Common myeloid progenitor, CD34-positive (primary cell): Measurements from ENCODE around the gene OXLD1.

ENCODE experiments used
- CTCF ChIA-PET: fragments of 350-600 bp; sonication (Branson Sonifier 250); formaldehyde crosslinking; loops from one replicate; lab custom pipeline; 2021; ENCODE audit warnings: antibody characterized with exemption; lab: Charles Lee
- POLR2A ChIA-PET: fragments of 350-600 bp; sonication (Branson Sonifier 250); formaldehyde crosslinking; loops from one replicate; lab custom pipeline; 2021; ENCODE audit warnings: antibody characterized with exemption; lab: Charles Lee
- DNase-seq, 3 donors: peaks; one replicate each; pipeline versions ENCODE4 v3.0.0 to v3.0.0-alpha.2; 2013
- H3K27ac ChIP-seq, 2 experiments: 1 replicate in 1 of 2; 2 replicates in 1 of 2; pipeline ENCODE4 v1.7.0; 2013; ENCODE audit warnings: inconsistent platforms in 2 of 2, low read length in 2 of 2, mild to moderate bottlenecking in 2 of 2, low read depth in 1 of 2, moderate library complexity in 1 of 2; ENCODE audit not compliant: severe bottlenecking in 2 of 2, insufficient read depth in 1 of 2, poor library complexity in 1 of 2
- H3K27me3 ChIP-seq, 5 experiments: replicated peaks in 2 of 5; 1 replicate in 3 of 5; 2 replicates in 2 of 5; pipeline versions ENCODE4 v1.6.1 to v1.7.0; 2013; ENCODE audit warnings: low read length in 4 of 5, mild to moderate bottlenecking in 2 of 5, moderate library complexity in 2 of 5, inconsistent platforms in 1 of 5; ENCODE audit not compliant: insufficient read depth in 5 of 5, control insufficient read depth in 4 of 5
- H3K36me3 ChIP-seq, 4 experiments: 1 replicate in 2 of 4; 2 replicates in 2 of 4; pipeline versions ENCODE4 v1.6.1 to v1.7.0; 2013; ENCODE audit warnings: low read length in 3 of 4, control low read depth in 1 of 4, mild to moderate bottlenecking in 1 of 4; ENCODE audit not compliant: control insufficient read depth in 4 of 4, insufficient read depth in 4 of 4
- H3K4me1 ChIP-seq, 4 experiments: 1 replicate in 3 of 4; 2 replicates in 1 of 4; pipeline versions ENCODE4 v1.6.1 to v1.7.1; 2013; ENCODE audit warnings: low read length in 3 of 4, mild to moderate bottlenecking in 3 of 4, control low read depth in 1 of 4, inconsistent platforms in 1 of 4, moderate library complexity in 1 of 4; ENCODE audit not compliant: control insufficient read depth in 4 of 4, insufficient read depth in 4 of 4; ENCODE audit errors: control extremely low read depth in 1 of 4
- H3K4me3 ChIP-seq, 7 experiments: 1 replicate in 4 of 7; 2 replicates in 3 of 7; pipeline versions ENCODE4 v1.5.1 to v1.7.0; 2013; ENCODE audit warnings: mild to moderate bottlenecking in 7 of 7, low read length in 6 of 7, moderate library complexity in 6 of 7, inconsistent platforms in 2 of 7, low read depth in 2 of 7, control low read depth in 1 of 7; ENCODE audit not compliant: insufficient read depth in 4 of 7, control insufficient read depth in 1 of 7; ENCODE audit errors: extremely low read depth in 1 of 7
- H3K9me3 ChIP-seq, 5 experiments: 1 replicate in 4 of 5; 2 replicates in 1 of 5; pipeline versions ENCODE4 v1.6.1 to v1.7.1; 2013; ENCODE audit warnings: low read length in 4 of 5, mild to moderate bottlenecking in 2 of 5, inconsistent platforms in 1 of 5, low read depth in 1 of 5, moderate library complexity in 1 of 5; ENCODE audit not compliant: control insufficient read depth in 4 of 5, insufficient read depth in 2 of 5; ENCODE audit errors: control extremely low read depth in 1 of 5
- WGBS: methylation state at CpG from one replicate; pipeline ENCODE4 v1.1.5; 2013; ENCODE audit not compliant: insufficient coverage; 5-methylcytosine and 5-hydroxymethylcytosine counted together

The OXLD1 gene

DNA sequence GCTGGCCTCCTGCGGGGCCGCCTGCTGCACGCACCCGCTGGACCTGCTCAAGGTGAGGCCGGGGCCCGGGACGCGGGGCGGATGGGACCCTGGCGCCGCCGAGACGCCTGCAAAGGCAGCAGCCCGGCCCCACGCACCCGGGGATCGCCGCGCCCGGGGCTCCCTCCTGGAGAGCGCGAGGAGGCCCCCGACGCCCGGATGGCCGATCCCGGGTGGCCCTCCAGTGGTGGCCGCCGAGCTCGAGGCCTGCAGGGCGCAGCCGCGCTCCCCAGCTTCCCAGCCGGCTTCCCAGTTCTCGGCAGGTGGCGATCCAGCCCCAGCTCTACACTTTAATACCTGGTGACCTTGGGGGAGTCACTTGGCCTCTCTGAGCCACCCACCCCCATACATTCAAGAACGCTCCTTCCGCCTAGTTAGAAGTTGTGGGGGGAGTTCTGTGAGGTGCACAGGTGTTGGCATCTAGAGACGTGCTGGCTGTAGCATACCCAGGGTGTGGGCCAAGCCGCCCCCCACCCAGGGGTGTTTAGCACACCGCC, 46.1 kb upstream of the OXLD1 start:
- CTCF ChIA-PET, result interaction anchor here (0.7 to 1.2 kb wide), 3 partner anchors 9 to 42 kb away, joined by 3 to 8 read pairs (median 3); no protein-coding TSS in a partner anchor
- Histone ChIP-seq H3K9me3 (no peaks in the 10 kb centered on the region), H3K4me3 (peak overlapping the region; percentile 34 to 74 (median 60)), H3K27me3 (no peaks in the 10 kb centered on the region), H3K27ac (peak overlapping the region in 1 of 2 experiments; percentile 14), H3K4me1 (peaks cover 0 to 43% (median 34%) of the 10 kb centered on the region in 4 experiments), H3K36me3 (peaks cover 0 to 33% (median 4%) of the 10 kb centered on the region in 4 experiments)
- no peak for DNase-seq
- 3% methylated on average over 35 of the region's 41 CpGs for WGBS
- POLR2A ChIA-PET, result no interaction called here

GRCh38 chr17:81711814-81712467, 45.5 kb upstream of the OXLD1 start, which contains the start of gene SLC25A10:
Gene SLC25A10 (plus strand): TSS chr17:81712284. CDS start chr17:81712427, 143 bp downstream.
- POLR2A ChIA-PET, result no interaction called here
- peak within 1 kb of the TSS in 1 of 2 experiments; percentile 14 for H3K27ac ChIP-seq
- no peaks in the 10 kb centered on the region for H3K9me3 ChIP-seq
- no peaks in the 10 kb centered on the region for H3K27me3 ChIP-seq
- H3K4me1 ChIP-seq, result peaks cover 0 to 43% (median 34%) of the 10 kb centered on the region in 4 experiments
- peak within 1 kb of the TSS; percentile 34 to 74 (median 60) for H3K4me3 ChIP-seq
- DNase-seq, result peak; percentile 61 to 90 (median 84)
- H3K36me3 ChIP-seq, result peaks cover 0 to 33% (median 7%) of the 10 kb centered on the region in 4 experiments
- WGBS, result under 1% methylated on average over 77 of the region's 89 CpGs
- CTCF ChIA-PET, result no interaction called here

- H3K36me3 ChIP-seq, result peaks cover 0 to 39% (median 14%) of the 10 kb centered on the region in 4 experiments
- peak in 2 of 3 donors; percentile 45 to 54 for DNase-seq
Observed at GRCh38 chr17:81710514-81711308, 44.3 kb upstream of the OXLD1 start.

GRCh38 chr17:81708739-81709185, 42.4 kb upstream of the OXLD1 start:
- ChIA-PET CTCF (interaction anchor here (0.6 kb wide), 2 partner anchors 27 to 97 kb away, joined by 3 read pairs; no protein-coding TSS in a partner anchor), POLR2A (no interaction called here)
- Histone ChIP-seq H3K27me3 (no peaks in the 10 kb centered on the region), H3K9me3 (no peaks in the 10 kb centered on the region), H3K27ac (no peak overlapping the region), H3K36me3 (peaks cover 0 to 44% (median 16%) of the 10 kb centered on the region in 4 experiments), H3K4me1 (peaks cover 0 to 46% (median 44%) of the 10 kb centered on the region in 4 experiments), H3K4me3 (no peak overlapping the region)
- DNase-seq, result no peak
- WGBS, result 97% methylated on average over 17 of the region's 17 CpGs

More at GRCh38 chr17:81710514-81711308, 44.3 kb upstream of the OXLD1 start:
- ChIA-PET CTCF (interaction anchor here (1.2 kb wide), 1 partner anchor 109 kb away, joined by 3 read pairs; no protein-coding TSS in a partner anchor), POLR2A (no interaction called here)
- Histone ChIP-seq H3K27me3 (no peaks in the 10 kb centered on the region), H3K27ac (no peak overlapping the region), H3K4me3 (peak overlapping the region in 6 of 7 experiments; percentile 6 to 66 (median 32)), H3K4me1 (peaks cover 0 to 43% (median 34%) of the 10 kb centered on the region in 4 experiments), H3K9me3 (no peaks in the 10 kb centered on the region)
- WGBS, result 11% methylated on average over 29 of the region's 29 CpGs

DNA sequence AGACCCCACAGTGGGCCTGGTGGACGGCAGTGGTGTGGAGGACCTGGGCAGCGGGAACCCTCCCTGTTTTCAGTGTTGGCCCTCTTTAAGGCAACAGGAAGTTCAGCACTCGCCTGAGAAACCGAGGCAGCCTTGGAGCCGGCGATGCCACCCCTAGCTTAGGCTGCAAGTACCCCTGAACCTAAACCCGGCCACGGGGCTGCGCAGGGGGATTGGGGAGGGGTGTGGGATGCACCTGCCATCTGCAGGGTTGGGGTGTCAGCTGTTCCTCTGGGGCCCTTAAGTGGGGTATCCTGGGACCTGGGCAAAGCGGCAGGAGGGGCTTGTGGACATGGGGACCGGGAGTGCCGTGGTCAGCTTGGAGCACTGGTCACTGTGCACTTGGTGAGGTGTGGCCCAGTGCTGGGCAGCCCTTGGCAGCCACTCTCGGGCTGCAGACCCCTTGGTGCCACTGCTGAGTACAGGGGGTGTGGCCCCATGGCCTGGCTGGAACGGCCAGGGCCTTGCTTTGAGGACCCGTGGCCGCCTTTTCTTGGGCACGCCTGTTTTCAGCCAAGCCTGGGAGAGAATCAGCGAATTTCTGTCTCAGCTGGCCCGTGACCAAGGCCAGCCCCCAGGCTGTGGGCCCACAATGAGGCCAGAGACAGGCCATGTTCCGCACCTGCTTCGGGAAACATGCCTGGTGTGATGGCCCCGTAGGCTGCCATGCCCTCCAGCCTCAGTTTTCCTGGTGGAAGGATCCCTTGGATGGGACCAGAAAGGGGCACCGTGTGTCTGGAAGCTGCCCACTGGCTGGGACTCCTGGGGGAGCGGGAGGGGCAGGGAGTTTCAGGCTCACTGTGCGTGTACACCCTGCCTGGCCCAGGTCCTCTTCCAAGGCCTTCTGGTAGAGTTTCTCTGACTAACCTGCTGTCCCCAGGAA, 41.6 kb upstream of the OXLD1 start:
- Histone ChIP-seq H3K36me3 (peaks cover 0 to 44% (median 16%) of the 10 kb centered on the region in 4 experiments), H3K9me3 (no peaks in the 10 kb centered on the region), H3K4me1 (peaks cover 0 to 42% (median 40%) of the 10 kb centered on the region in 4 experiments), H3K4me3 (no peak overlapping the region), H3K27ac (no peak overlapping the region), H3K27me3 (no peaks in the 10 kb centered on the region)
- ChIA-PET POLR2A (no interaction called here), CTCF (interaction anchor here (1.7 kb wide), 1 partner anchor 31 kb away, joined by 3 read pairs; no protein-coding TSS in a partner anchor)
- no peak for DNase-seq
- 95% methylated on average over 24 of the region's 25 CpGs for WGBS
